Hepatocyte (in vitro differentiated cells): Measurements from ENCODE around the gene PCSK6. TPM values are rescaled to one million over a fixed set of nuclear protein-coding genes. Genes with fewer than 3 reads are reported as not detected.

Experiments
- DNase-seq: peaks from one replicate; pipeline ENCODE4 v3.0.0-alpha.2; 2016; ENCODE audit warnings: low spot score
- H2AFZ ChIP-seq: fragments of 200-600 bp; sonication (generic); 2 replicates; pipeline ENCODE4 v1.6.0; 2016; ENCODE audit warnings: antibody characterized with exemption, mild to moderate bottlenecking
- H3K27ac ChIP-seq: fragments of 200-600 bp; sonication (generic); 2 replicates; pipeline ENCODE4 v1.5.1; 2016; ENCODE audit warnings: mild to moderate bottlenecking
- H3K27me3 ChIP-seq: fragments of 200-600 bp; sonication (generic); 2 replicates; pipeline ENCODE4 v1.6.1; 2016
- H3K36me3 ChIP-seq: fragments of 200-600 bp; sonication (generic); replicated peaks from 2 replicates; pipeline ENCODE4 v1.5.1; 2016; ENCODE audit warnings: low read depth; ENCODE audit not compliant: insufficient read depth
- H3K4me1 ChIP-seq: fragments of 200-600 bp; sonication (generic); 2 replicates; pipeline ENCODE4 v1.5.1; 2016; ENCODE audit warnings: mild to moderate bottlenecking, moderate library complexity; ENCODE audit not compliant: insufficient read depth
- H3K4me2 ChIP-seq: fragments of 200-600 bp; sonication (generic); 2 replicates; pipeline ENCODE4 v1.6.0; 2016
- H3K4me3 ChIP-seq: fragments of 200-600 bp; sonication (generic); 2 replicates; pipeline ENCODE4 v1.5.1; 2016; ENCODE audit warnings: mild to moderate bottlenecking
- H3K79me2 ChIP-seq: fragments of 200-600 bp; sonication (generic); 2 replicates; pipeline ENCODE4 v1.6.0; 2017; ENCODE audit warnings: mild to moderate bottlenecking
- H3K9me2 ChIP-seq: fragments of 200-600 bp; sonication (generic); replicated peaks from 2 replicates; pipeline ENCODE4 v1.6.0; 2017; ENCODE audit warnings: mild to moderate bottlenecking; ENCODE audit not compliant: insufficient read depth
- H3K9me3 ChIP-seq: fragments of 200-600 bp; sonication (generic); 2 replicates; pipeline ENCODE4 v1.5.1; 2016; ENCODE audit warnings: low read depth, mild to moderate bottlenecking
- H4K20me1 ChIP-seq: fragments of 200-600 bp; sonication (generic); 2 replicates; pipeline ENCODE4 v1.6.0; 2016; ENCODE audit warnings: mild to moderate bottlenecking; ENCODE audit not compliant: insufficient read depth, poor library complexity, severe bottlenecking
- CTCF ChIP-seq: fragments of 200-600 bp; sonication (generic); IDR thresholded peaks from 2 replicates; pipeline ENCODE4 v1.5.1; 2016; ENCODE audit warnings: antibody characterized with exemption, mild to moderate bottlenecking; ENCODE audit not compliant: poor library complexity
- EZH2 ChIP-seq: fragments of 200-600 bp; sonication (generic); IDR thresholded peaks from 2 replicates; pipeline ENCODE4 v1.6.1; 2016; ENCODE audit warnings: antibody characterized with exemption, mild to moderate bottlenecking, borderline replicate concordance
- EZH2phosphoT487 ChIP-seq: fragments of 200-600 bp; sonication (generic); IDR thresholded peaks from one replicate; pipeline ENCODE4 v1.6.1; 2018; ENCODE audit warnings: antibody characterized with exemption, mild to moderate bottlenecking, low read depth, moderate library complexity; ENCODE audit not compliant: unreplicated experiment, severe bottlenecking
- WGBS: methylation state at CpG from one replicate; pipeline ENCODE4 v1.1.6; 2016; ENCODE audit warnings: low lambda C conversion rate; ENCODE audit errors: missing lambda C conversion rate; 5-methylcytosine and 5-hydroxymethylcytosine counted together
- polyA plus RNA-seq: library from polyadenylated mRNA; unstranded; fragments of >200 nt; fragmentation: Nextera tagmentation; extraction: Ambion mirVana; gene quantifications from 2 replicates; pipeline ENCODE4 v1.2.1, GENCODE V29; 2016
- total RNA-seq: library from RNA; depleted of rRNA; stranded (reverse); fragments of >200 nt; gene quantifications from 2 replicates; pipeline ENCODE4 v1.2.3, GENCODE V29; 2014

The PCSK6 gene
- total and polyA plus RNA-seq, 2 experiments from 2014 or later = 31.7 to 40.5 TPM

GRCh38 chr15:101255615-101256241 lies 233.8 kb downstream of the PCSK6 start:
- peaks cover 21% of the 10 kb centered on the region for H3K4me1 ChIP-seq
- H3K36me3 ChIP-seq = no peaks in the 10 kb centered on the region
- no peaks in the 10 kb centered on the region for H3K9me3 ChIP-seq
- H3K9me2 ChIP-seq = no peaks in the 10 kb centered on the region
- H3K4me2 ChIP-seq = peak overlapping the region; percentile 28
- peak overlapping the region; percentile 64 for H3K27ac ChIP-seq
- peak; percentile 80 for DNase-seq
- H3K79me2 ChIP-seq = peaks cover 6% of the 10 kb centered on the region
- WGBS = 32% methylated on average over 8 of the region's 8 CpGs
- no peak overlapping the region for H3K4me3 ChIP-seq
- TF ChIP-seq EZH2phosphoT487 (no peak), EZH2 (no peak), CTCF (no peak)
- H2AFZ ChIP-seq = no peak overlapping the region
- H4K20me1 ChIP-seq = peaks cover 2% of the 10 kb centered on the region
- no peaks in the 10 kb centered on the region for H3K27me3 ChIP-seq

GRCh38 chr15:101255051-101255395 lies 234.5 kb downstream of the PCSK6 start:
- Histone ChIP-seq H3K27ac (peak overlapping the region; percentile 64), H3K9me2 (no peaks in the 10 kb centered on the region), H3K4me2 (peak overlapping the region; percentile 28), H3K4me3 (no peak overlapping the region), H3K36me3 (no peaks in the 10 kb centered on the region), H3K79me2 (peaks cover 13% of the 10 kb centered on the region), H2AFZ (no peak overlapping the region), H3K9me3 (no peaks in the 10 kb centered on the region), H4K20me1 (peaks cover 9% of the 10 kb centered on the region), H3K27me3 (no peaks in the 10 kb centered on the region), H3K4me1 (peaks cover 23% of the 10 kb centered on the region)
- TF ChIP-seq CTCF (no peak), EZH2phosphoT487 (no peak), EZH2 (no peak)
- 60% methylated on average over 5 of the region's 5 CpGs for whole genome bisulfite sequencing
- DNase-seq = no peak

DNA sequence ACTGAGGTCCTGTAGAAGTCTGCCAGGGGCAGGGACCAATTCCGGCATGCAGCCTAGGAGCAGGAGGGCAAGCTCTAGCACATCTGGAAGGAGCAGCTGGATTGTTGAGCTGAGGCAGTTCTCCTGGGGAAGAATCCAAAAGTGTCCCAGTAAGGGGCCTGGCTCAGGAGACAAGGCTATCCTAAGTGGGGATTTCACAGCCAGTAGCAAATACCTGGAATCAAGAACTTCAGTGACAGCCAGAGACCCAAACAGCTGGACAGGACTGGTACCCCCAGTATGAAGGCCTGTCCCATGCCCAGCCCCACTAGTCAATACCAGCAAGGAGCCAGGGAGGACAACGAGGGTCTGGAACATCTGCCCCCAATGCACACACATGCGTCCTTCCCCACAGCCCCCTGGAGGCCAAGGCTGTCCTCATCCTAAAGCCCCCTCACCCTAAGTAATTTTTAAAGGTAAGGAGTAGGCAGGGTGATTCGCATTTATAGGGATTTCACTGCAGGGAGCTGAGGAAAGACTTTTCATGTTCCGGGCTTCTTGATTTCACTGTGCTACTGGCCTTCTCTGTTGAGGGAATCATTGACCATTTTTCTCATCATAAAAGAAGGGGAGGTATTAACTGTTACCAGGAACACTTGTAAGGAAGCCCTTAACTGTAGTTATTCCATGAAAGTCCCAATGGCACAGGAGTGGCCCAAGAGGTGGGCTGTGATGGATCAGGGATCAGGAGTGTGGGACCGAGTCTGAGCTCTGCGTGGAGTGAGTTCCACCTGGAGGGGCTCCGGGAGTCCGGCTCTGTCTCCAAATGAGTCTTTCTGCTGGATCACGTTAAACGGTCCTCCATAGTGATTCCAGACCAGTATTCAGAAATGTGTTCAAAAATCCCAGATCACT lies 235.1 kb downstream of the PCSK6 start:
- Histone ChIP-seq H3K4me2 (no peak overlapping the region), H3K4me1 (peaks cover 30% of the 10 kb centered on the region), H3K4me3 (no peak overlapping the region), H4K20me1 (peaks cover 15% of the 10 kb centered on the region), H3K9me2 (no peaks in the 10 kb centered on the region), H3K27me3 (no peaks in the 10 kb centered on the region), H3K79me2 (peaks cover 19% of the 10 kb centered on the region), H3K9me3 (no peaks in the 10 kb centered on the region), H3K27ac (no peak overlapping the region), H2AFZ (no peak overlapping the region), H3K36me3 (no peaks in the 10 kb centered on the region)
- WGBS = 87% methylated on average over 11 of the region's 11 CpGs
- TF ChIP-seq EZH2 (no peak), EZH2phosphoT487 (no peak), CTCF (no peak)
- DNase-seq = no peak

Other genes with a start within 250 kb of the PCSK6 start
- 26.2 and 27.8 TPM in 2 replicates for gene CHSY1, start 237.7 kb downstream of the PCSK6 start, total RNA-seq
- 20.4 and 22.5 TPM in 2 replicates for gene CHSY1, start 237.7 kb downstream of the PCSK6 start, polyA plus RNA-seq
- gene SELENOS, start 212.2 kb downstream of the PCSK6 start, total RNA-seq = 122 and 127 TPM in 2 replicates
- 158 and 192 TPM in 2 replicates for gene SELENOS, start 212.2 kb downstream of the PCSK6 start, polyA plus RNA-seq
- gene SNRPA1, start 194.5 kb downstream of the PCSK6 start, total RNA-seq = 40.0 and 54.7 TPM in 2 replicates
- 110 and 117 TPM in 2 replicates for gene SNRPA1, start 194.5 kb downstream of the PCSK6 start, polyA plus RNA-seq
- 41.9 and 46.6 TPM in 2 replicates for gene TM2D3, start 162.7 kb upstream of the PCSK6 start, total RNA-seq
- 49.6 and 55.7 TPM in 2 replicates for gene TM2D3, start 162.7 kb upstream of the PCSK6 start, polyA plus RNA-seq
- gene TARS3, start 234.8 kb upstream of the PCSK6 start, total RNA-seq = 12.8 and 28.5 TPM in 2 replicates
- 9.7 and 10.6 TPM in 2 replicates for gene TARS3, start 234.8 kb upstream of the PCSK6 start, polyA plus RNA-seq